AG04450 (cell line): ENCODE measurements around the gene ITGAL. TPM values are rescaled to one million over a fixed set of nuclear protein-coding genes. Genes with fewer than 3 reads are reported as not detected.
A peak's percentile ranks its signal among the peaks of the same experiment; 100 is the strongest.

Experiments
- CTCF ChIA-PET: fragments of 300-600, 350-600 bp; formaldehyde crosslinking; extraction: SDS; loops from one replicate; lab custom pipeline; 2022; ENCODE audit warnings: antibody characterized with exemption, inconsistent platforms; lab: Charles Lee
- POLR2A ChIA-PET: fragments of 350-600 bp; formaldehyde crosslinking; extraction: SDS; loops from one replicate; lab custom pipeline; 2021; ENCODE audit warnings: antibody characterized with exemption, inconsistent platforms; lab: Yijun Ruan, JAX
- DNase-seq: peaks from one replicate; pipeline ENCODE4 v3.0.0-alpha.2; 2011; ENCODE audit warnings: low read depth, low spot score
- H3K27ac ChIP-seq: one replicate; pipeline ENCODE4 v1.5.1; 2012; ENCODE audit warnings: low read depth, low read length, control low read depth
- H3K27me3 ChIP-seq: one replicate; pipeline ENCODE4 v1.6.0; 2012; ENCODE audit warnings: low read length; ENCODE audit not compliant: control insufficient read depth, insufficient read depth
- H3K4me3 ChIP-seq: 2 replicates; pipeline ENCODE4 v1.5.1; 2011; ENCODE audit warnings: mild to moderate bottlenecking, low read depth, low read length, control low read depth
- H3K9me3 ChIP-seq: 2 replicates; pipeline ENCODE4 v1.5.1; 2012; ENCODE audit warnings: low read length; ENCODE audit not compliant: control insufficient read depth, insufficient read depth
- polyA plus RNA-seq: library from polyadenylated mRNA; depleted of rRNA; stranded (reverse); fragments of >200 nt; gene quantifications from 2 replicates; pipeline ENCODE4 v1.2.3, GENCODE V29; 2011
- TF ChIP-seq, protein P1 (sequence below): IDR thresholded peaks from 2 replicates; pipeline ENCODE4 v1.5.1; 2011; ENCODE audit warnings: low read depth, low read length, control low read depth, inconsistent platforms

ITGAL gene
- polyA plus RNA-seq, 1 experiment = not detected

GRCh38 chr16:30567160-30567990 lies 94.8 kb downstream of the ITGAL start:
- ChIA-PET POLR2A (interaction anchor here (1.0 to 1.4 kb wide), 2 partner anchors 9 to 160 kb away, joined by 3 to 12 read pairs; partner anchors contain the start of genes ZNF764 and ZNF771), CTCF (interaction anchor here (0.6 kb wide), 1 partner anchor 18 kb away, joined by 5 read pairs; no protein-coding TSS in a partner anchor)
- TF ChIP-seq, protein P1, sequence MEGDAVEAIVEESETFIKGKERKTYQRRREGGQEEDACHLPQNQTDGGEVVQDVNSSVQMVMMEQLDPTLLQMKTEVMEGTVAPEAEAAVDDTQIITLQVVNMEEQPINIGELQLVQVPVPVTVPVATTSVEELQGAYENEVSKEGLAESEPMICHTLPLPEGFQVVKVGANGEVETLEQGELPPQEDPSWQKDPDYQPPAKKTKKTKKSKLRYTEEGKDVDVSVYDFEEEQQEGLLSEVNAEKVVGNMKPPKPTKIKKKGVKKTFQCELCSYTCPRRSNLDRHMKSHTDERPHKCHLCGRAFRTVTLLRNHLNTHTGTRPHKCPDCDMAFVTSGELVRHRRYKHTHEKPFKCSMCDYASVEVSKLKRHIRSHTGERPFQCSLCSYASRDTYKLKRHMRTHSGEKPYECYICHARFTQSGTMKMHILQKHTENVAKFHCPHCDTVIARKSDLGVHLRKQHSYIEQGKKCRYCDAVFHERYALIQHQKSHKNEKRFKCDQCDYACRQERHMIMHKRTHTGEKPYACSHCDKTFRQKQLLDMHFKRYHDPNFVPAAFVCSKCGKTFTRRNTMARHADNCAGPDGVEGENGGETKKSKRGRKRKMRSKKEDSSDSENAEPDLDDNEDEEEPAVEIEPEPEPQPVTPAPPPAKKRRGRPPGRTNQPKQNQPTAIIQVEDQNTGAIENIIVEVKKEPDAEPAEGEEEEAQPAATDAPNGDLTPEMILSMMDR = no peak
- no peaks in the 10 kb centered on the region; the same call in 1 of the 2 replicates for H3K9me3 ChIP-seq
- peaks cover 4% of the 10 kb centered on the region for H3K27me3 ChIP-seq
- no peak overlapping the region for H3K4me3 ChIP-seq
- peak overlapping the region; percentile 31 for H3K27ac ChIP-seq
- no peak for DNase-seq

DNA sequence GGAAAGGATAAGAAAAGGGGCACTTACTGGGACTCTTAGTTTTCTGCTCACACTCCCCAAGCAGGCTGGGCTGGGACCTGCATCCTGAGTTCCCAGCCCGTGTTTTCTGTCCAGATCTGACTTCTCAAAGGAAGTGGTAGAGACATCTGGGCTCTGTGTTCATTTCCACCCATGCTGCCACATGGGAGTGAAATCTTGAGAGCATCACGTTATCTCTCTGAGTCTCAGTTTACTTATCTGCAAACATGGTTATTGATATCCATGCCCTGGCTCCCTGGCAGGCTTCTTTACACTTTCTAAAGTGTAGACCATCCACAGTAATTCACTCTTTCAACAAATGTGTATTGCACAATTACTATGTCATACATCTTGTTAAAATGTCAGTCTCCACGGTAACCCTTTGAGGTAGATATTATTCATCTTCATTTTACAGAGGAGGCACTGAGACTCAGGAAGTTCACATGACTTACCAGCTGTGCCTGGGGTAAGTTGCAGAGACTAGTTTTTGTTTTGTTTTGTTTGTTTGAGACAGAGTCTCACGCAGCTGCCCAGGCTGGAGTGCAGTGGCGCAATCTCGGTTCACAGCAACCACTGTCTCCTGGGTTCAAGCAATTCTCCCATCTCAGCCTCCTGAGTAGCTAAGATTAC lies 95.6 kb downstream of the ITGAL start:
- CTCF ChIA-PET = interaction anchor here (0.6 kb wide), 1 partner anchor 37 kb away, joined by 3 read pairs; no protein-coding TSS in a partner anchor
- no peaks in the 10 kb centered on the region; the same call in 1 of the 2 replicates for H3K9me3 ChIP-seq
- H3K27me3 ChIP-seq = peaks cover 4% of the 10 kb centered on the region
- no peak overlapping the region for H3K4me3 ChIP-seq
- DNase-seq = peak; percentile 33
- POLR2A ChIA-PET = interaction anchor here (0.6 to 1.4 kb wide), 2 partner anchors 10 to 496 kb away, joined by 3 to 12 read pairs; partner anchors contain the start of gene ZNF764
- TF ChIP-seq, protein P1 = no peak
- peak overlapping the region; percentile 31 for H3K27ac ChIP-seq

DNA sequence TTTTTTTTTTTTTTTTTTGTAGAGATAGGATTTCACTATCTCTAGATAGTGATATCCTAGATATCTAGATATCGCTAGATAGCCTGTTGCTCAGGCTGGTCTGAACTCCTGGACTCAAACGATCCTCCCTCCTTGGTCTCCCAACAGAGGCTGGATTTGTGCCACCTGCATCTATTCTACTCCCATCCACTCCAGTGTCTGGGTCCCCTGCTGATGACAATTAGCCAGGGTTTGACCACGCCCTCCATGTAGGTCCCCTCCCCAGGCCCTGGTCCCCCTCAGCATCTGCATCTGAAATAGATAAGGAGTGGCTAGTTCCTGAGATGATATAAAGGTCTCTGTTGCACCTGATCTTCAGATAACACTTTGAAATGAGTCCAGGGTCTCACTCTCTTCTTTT lies 96.7 kb downstream of the ITGAL start:
- TF ChIP-seq, protein P1 = no peak
- DNase-seq = no peak
- ChIA-PET POLR2A (no interaction called here), CTCF (no interaction called here)
- Histone ChIP-seq H3K27me3 (peaks cover 4% of the 10 kb centered on the region), H3K4me3 (no peak overlapping the region), H3K9me3 (no peaks in the 10 kb centered on the region; the same call in 1 of the 2 replicates), H3K27ac (no peak overlapping the region)

- Histone ChIP-seq H3K9me3 (no peaks in the 10 kb centered on the region; the same call in 1 of the 2 replicates), H3K27ac (no peak overlapping the region), H3K4me3 (no peak overlapping the region), H3K27me3 (peaks cover 4% of the 10 kb centered on the region)
- TF ChIP-seq, protein P1 = no peak
- DNase-seq = no peak
- POLR2A ChIA-PET = interaction anchor here (2.1 kb wide), 1 partner anchor 12 kb away, joined by 6 read pairs; the partner anchor contains the start of gene ZNF764
- CTCF ChIA-PET = no interaction called here
Observed at GRCh38 chr16:30569746-30570635, 97.4 kb downstream of the ITGAL start.
